ENCODE results near the gene DENND2D. TPM values are rescaled to one million over a fixed set of nuclear protein-coding genes. Genes with fewer than 3 reads are reported as not detected.
A peak's percentile ranks its signal among the peaks of the same experiment; 100 is the strongest.

Gene DENND2D
- total and polyA plus RNA-seq, 5 experiments from 2014 or later: 161 to 395 (median 274) TPM

DNA sequence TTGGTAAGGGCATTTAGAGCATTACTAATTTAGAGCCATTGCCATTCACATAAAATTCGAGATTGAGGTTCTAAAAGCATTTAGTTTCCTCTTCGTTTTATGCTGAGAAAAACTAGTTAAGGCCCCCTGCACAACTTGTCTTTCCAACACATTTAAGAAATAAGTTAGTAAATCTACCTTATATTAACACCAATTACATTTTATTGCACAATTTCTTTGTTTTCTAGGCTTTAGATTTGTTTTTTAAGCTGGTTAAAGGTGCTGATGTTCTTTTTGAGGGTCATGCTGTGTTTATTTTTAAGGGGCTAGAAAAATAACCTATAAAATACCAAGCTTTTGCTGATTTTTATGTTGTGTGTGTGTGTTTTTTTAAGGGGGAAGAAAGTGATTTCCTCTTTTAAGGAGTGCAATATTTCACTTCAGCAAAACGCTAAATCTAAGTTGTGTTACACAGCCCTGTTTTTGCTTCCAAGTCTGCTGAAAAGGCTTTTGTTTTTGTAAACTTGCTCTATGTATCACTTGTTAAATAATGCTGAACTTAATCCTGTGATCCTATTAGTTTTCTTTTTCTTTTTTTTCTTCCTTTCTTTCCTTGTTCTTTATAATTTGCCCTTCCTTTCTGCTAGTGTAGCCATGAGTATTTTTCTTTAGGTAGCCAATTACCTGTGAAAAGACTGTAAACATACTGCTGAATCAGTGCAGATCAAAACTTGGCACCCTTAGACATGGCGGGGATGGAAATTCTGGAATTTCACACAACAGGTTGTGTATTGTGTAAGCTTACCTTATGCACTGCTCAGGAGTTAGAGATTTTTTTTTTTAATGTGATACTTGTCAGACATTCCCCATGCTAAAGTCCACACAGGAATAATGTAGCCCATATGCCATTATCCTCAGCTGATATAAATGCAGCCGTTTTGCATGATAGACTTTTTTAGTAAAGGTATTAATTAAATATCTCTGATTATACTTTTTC lies 58.9 kb downstream of the DENND2D start:
- H3K4me3 Mint-ChIP-seq: peak overlapping the region; percentile 91 to 100 (median 100)
- POLR2A ChIA-PET: interaction anchor here (0.7 to 4.8 kb wide), 8 partner anchors 9 to 85 kb away, joined by 3 to 21 read pairs (median 7); no protein-coding TSS in a partner anchor
- no peaks in the 10 kb centered on the region for H3K27me3 Mint-ChIP-seq
- peaks cover 29 to 75% (median 60%) of the 10 kb centered on the region in 4 donors for H3K4me1 Mint-ChIP-seq
- H3K9me3 Mint-ChIP-seq: no peaks in the 10 kb centered on the region
- peak overlapping the region in 8 of 10 donors; percentile 53 to 100 (median 97) for H3K27ac Mint-ChIP-seq
- H3K36me3 Mint-ChIP-seq: peaks cover 0 to 26% (median 3%) of the 10 kb centered on the region in 3 donors
- ATAC-seq (no peak), DNase-seq (no peak)

DNA sequence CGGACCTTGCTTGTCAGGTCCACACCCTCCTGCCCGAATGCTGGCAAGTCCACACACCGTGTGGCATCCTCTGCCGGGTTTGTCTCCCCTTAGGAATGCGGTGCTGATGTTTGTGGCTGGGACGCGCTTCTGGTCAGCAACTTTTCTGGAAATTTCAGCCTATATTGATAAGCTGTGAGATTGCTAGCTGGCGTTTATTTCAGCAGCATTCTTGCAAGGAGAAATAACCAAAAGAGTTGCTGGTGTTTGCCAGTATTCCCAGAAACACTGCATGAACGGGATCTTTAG lies 59.8 kb downstream of the DENND2D start:
- DNase-seq (no peak), ATAC-seq (no peak)
- peak overlapping the region; percentile 91 to 100 (median 100) for H3K4me3 Mint-ChIP-seq
- H3K4me1 Mint-ChIP-seq: peaks cover 22 to 73% (median 54%) of the 10 kb centered on the region in 4 donors
- peaks cover 0 to 27% (median under 1%) of the 10 kb centered on the region in 3 donors for H3K36me3 Mint-ChIP-seq
- H3K9me3 Mint-ChIP-seq: no peaks in the 10 kb centered on the region
- POLR2A ChIA-PET: interaction anchor here (1.0 to 4.8 kb wide), 10 partner anchors 10 to 86 kb away, joined by 3 to 22 read pairs (median 11); no protein-coding TSS in a partner anchor
- no peaks in the 10 kb centered on the region for H3K27me3 Mint-ChIP-seq
- peak overlapping the region in 9 of 10 donors; percentile 96 to 100 (median 98) for H3K27ac Mint-ChIP-seq

DNA sequence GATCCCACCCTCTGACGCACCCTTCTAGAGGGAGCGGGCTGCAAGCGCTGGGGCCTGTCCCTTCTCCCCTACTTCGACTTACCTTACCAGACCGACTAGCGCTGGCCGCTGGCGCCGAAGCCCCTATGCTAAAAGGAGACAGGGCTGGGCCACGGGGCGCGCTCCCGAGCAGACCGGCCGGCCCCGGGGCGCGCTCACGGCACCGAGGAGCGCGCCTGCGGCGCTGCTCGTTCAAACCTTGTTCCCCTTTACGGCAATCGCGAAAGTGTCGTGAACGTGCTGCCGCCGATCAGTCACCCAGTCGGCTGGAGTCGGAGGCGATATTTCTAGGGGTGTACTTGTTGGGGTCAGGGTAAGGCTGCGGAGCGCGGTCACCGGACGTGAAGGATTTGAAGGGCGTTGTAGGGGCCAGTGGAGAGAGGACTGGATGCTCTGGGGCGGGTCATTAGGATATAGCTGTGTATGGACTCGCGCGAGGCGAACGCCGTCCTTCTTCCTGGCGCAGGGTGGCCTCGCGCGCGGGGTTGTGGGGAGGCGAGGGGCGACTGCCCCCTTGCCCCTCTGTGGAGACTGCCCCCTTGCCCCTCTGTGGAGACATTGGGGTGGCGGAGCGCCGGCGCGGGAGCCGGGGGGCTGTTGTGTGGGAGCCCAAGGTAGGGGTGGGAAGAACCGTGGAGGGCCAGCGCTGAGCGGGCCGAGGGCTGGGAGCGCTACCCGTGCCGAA lies 60.3 kb downstream of the DENND2D start, which contains the start of the genes CEPT1 and DRAM2:
CEPT1 (plus strand) TSS at position 268 of the 724 bp plus-strand sequence. CDS start 7,492 bp downstream, outside the sequence.
DRAM2 (minus strand) TSS at position 138 of the 724 bp plus-strand sequence. CDS start 8,539 bp downstream, outside the sequence.
- Mint-ChIP-seq H3K4me3 (peak within 1 kb of the TSS; percentile 91 to 100 (median 100)), H3K27ac (peak within 1 kb of the TSS; percentile 96 to 100 (median 98)), H3K36me3 (peaks cover 0 to 28% (median 6%) of the 10 kb centered on the region in 3 donors), H3K27me3 (no peaks in the 10 kb centered on the region), H3K4me1 (peaks cover 20 to 73% (median 53%) of the 10 kb centered on the region in 4 donors), H3K9me3 (no peaks in the 10 kb centered on the region)
- ATAC-seq (peak; percentile 69 to 73), DNase-seq (peak; percentile 86 to 94 (median 92))
- POLR2A ChIA-PET: interaction anchor here (0.7 to 4.8 kb wide), 17 partner anchors 9 to 265 kb away, joined by 3 to 22 read pairs (median 9); no protein-coding TSS in a partner anchor

DNA sequence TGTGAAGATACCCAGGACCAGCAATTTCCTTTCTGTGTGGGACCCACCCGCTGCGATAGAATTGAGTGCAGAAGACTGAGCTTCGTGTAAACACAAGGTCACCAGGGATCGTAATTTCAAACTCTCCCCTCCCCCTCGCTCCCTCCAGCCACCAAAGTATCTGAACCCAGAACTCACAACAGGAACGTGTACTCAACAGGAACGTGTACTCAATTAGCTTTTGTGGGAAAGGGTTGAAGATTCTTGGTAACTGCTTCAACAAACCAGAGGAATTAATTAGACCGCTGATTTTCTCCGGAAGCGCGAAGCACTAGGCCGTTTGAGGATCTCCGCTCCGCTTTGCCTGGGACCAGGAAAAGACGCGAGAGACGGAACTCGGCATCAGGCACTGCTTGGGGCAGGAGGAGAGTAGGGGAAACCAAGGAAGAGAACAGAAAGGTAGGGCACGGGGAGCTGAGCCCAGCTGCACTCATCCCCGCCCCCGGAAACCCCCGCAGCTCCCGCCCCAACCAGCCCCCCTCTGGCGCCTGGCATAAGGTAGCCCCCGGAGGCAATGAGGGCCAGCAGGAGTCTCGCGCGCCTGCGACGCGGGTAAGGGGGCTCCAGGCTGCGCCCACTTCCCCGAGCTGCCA lies 61.0 kb downstream of the DENND2D start:
- Mint-ChIP-seq H3K9me3 (no peaks in the 10 kb centered on the region), H3K36me3 (peaks cover 0 to 29% (median 10%) of the 10 kb centered on the region in 3 donors), H3K4me1 (peaks cover 20 to 78% (median 52%) of the 10 kb centered on the region in 4 donors), H3K27me3 (no peaks in the 10 kb centered on the region), H3K4me3 (peak overlapping the region; percentile 91 to 100 (median 100)), H3K27ac (peak overlapping the region; percentile 96 to 100 (median 98))
- POLR2A ChIA-PET: interaction anchor here (0.6 to 4.8 kb wide), 22 partner anchors 9 to 264 kb away, joined by 3 to 22 read pairs (median 6); partner anchors contain the start of gene LRIF1
- peak in 8 of 10 donors; percentile 12 to 79 (median 55) for DNase-seq
- ATAC-seq: peak; percentile 74

Other genes with a start within 250 kb of the DENND2D start
- 10 to 100 TPM; 23.3 to 25.9 TPM for gene LRIF1, start 236.7 kb downstream of the DENND2D start, total RNA-seq
- 10 to 100 TPM; 22.2 to 26.4 (median 26.3) TPM for gene LRIF1, start 236.7 kb downstream of the DENND2D start, polyA plus RNA-seq
- 10 to 100 TPM; 50.5 to 51.3 TPM for gene DRAM2, start 60.6 kb downstream of the DENND2D start, total RNA-seq
- gene DRAM2, start 60.6 kb downstream of the DENND2D start, polyA plus RNA-seq: 10 to 100 TPM; 84.3 to 95.3 (median 91.2) TPM
- gene CEPT1, start 60.4 kb downstream of the DENND2D start, total RNA-seq: 10 to 100 TPM; 55.9 to 59.9 TPM
- 10 to 100 TPM; 18.0 to 28.6 (median 27.2) TPM for gene CEPT1, start 60.4 kb downstream of the DENND2D start, polyA plus RNA-seq
- 1 to 10 TPM; 5.7 to 6.5 TPM for gene CHI3L2, start 27.1 kb upstream of the DENND2D start, total RNA-seq
- gene CHI3L2, start 27.1 kb upstream of the DENND2D start, polyA plus RNA-seq: 10 to 100 TPM; 45.4 to 69.0 (median 48.6) TPM
- not detected for gene CHIA, start 90.2 kb upstream of the DENND2D start, total RNA-seq
- not detected for gene CHIA, start 90.2 kb upstream of the DENND2D start, polyA plus RNA-seq
- gene OVGP1, start 227.1 kb upstream of the DENND2D start, total RNA-seq: 1 to 10 TPM; 9.0 to 9.2 TPM
- 1 to 10 TPM in 1 of 3 donors, under 1 TPM in 2; 0.18 to 1.2 (median 0.51) TPM for gene OVGP1, start 227.1 kb upstream of the DENND2D start, polyA plus RNA-seq
- 10 to 100 TPM; 35.4 to 35.9 TPM for gene WDR77, start 248.6 kb upstream of the DENND2D start, total RNA-seq
- gene WDR77, start 248.6 kb upstream of the DENND2D start, polyA plus RNA-seq: 10 to 100 TPM; 36.9 to 44.6 (median 43.9) TPM
- 100 to 1,000 TPM; 105 to 115 TPM for gene ATP5PB, start 248.8 kb upstream of the DENND2D start, total RNA-seq
- 100 to 1,000 TPM; 411 to 437 (median 416) TPM for gene ATP5PB, start 248.8 kb upstream of the DENND2D start, polyA plus RNA-seq

All from naive thymus-derived CD8-positive, alpha-beta T cell (primary cell).